Stimulated activated CD8-positive, alpha-beta memory T cell treated with anti-CD3 and anti-CD28 coated beads, Interleukin-12 subunit alpha, Interleukin-12 subunit beta, amount 100 ng/mL, for 4 hours (primary cell): ENCODE measurements around the gene STK16.
A peak's percentile ranks its signal among the peaks of the same experiment; 100 is the strongest.

Source experiments
- DNase-seq: peaks from one replicate; pipeline ENCODE4 v3.0.0-alpha.2; 2020; ENCODE audit warnings: low read depth

Gene STK16

DNA sequence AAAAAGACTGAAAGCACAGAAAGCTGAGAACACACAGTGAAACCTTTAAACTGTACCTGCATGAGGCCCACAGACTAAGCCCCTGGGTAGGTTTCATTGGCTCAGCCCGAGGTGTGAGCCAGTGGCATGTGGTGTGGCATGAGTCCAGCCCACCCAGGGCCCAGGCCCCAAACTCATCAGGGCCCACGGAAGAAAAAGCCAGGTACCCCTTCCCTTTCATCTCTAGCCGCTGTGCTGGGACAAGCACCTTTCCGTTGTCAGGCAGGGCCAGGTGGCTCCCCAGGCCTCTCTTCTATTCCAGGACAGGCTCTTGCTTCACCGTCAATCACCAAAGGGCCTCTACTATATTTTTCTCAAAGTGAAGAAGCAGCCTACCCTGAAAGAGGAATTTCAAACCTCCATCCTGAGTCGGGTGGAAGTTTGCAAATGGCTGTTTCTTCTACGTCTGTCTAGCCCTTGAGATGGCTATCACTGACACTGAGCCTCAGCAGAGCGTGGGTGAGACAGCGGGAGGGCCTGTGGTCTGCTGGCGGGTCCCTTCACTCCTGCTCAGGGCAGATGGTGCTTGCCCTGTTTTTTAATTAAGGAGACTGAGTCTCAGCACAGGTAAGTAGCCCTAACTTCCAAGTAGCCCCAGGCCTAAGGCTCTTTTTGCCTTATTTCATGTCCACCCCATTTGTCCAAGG lies 42.4 kb downstream of the STK16 start:
- no peak for DNase-seq

- DNase-seq = no peak
Measured at GRCh38 chr2:219289195-219289536, 43.9 kb downstream of the STK16 start.

- no peak for DNase-seq
Measured at GRCh38 chr2:219289537-219290361, 44.5 kb downstream of the STK16 start.

DNA sequence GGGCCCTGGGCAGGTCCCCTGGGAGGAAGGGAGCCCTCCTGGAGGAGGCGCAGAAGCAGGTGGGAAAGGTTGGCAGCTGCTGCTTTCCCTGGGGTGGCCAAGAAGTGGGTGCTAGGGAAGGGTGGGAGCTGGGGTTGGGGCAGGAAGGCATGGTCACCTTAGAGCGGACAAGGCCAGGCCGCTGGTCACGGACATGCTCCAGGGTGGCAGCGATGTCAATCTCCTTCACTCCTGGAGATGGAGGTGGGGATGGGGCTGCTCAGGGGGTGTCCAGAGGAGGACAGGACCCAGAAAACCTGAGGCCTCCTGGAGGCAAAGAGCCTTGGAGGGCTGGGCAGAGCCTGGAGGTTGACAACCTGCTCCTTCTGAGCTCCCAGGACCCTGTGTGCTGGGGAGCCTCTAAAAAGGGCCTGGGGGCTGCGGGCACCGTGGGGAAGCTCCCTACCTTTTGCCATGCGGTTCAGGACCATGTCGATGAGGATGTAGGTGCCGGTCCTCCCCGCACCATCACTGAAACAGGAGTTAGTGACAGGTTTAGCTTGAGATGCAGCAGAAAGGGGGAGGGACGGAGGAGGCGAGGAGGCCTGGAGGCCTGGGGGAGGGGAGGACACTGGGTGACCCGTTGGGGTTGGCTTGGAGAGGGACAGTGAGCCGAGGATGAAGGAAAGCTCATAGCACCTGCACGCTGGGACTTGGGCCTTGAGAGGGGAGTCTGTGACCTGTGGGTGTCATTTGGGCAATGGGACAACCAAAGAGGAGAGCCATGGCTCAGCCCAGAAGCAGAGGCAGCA lies 45.3 kb downstream of the STK16 start:
- DNase-seq = no peak

- no peak for DNase-seq
Measured at GRCh38 chr2:219291394-219291793, 46.1 kb downstream of the STK16 start.

GRCh38 chr2:219291910-219292490 lies 46.7 kb downstream of the STK16 start:
- no peak for DNase-seq

- DNase-seq = no peak
Measured at GRCh38 chr2:219292616-219293015, 47.3 kb downstream of the STK16 start.

GRCh38 chr2:219293736-219294231 lies 48.5 kb downstream of the STK16 start:
- no peak for DNase-seq

GRCh38 chr2:219294356-219295351 lies 49.4 kb downstream of the STK16 start:
- peak; percentile 82 for DNase-seq

DNA sequence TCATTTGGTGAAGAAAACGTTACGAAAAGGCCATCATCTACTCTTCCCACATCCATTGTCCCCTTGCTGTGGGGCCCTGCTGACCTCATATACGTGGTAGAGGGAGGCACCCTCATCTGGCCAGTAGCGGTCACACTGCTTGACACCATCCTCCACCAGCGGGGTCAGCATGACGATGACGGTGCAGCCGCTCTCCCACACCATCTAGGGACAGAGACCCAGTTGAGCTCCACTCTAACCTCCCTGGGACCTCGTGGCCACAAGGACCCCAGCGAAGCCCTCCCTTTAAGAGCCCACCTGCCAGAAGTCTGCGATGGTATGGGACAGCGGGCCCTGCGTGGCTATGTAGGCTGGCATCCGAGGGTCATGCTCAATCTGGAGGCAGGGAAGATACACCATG lies 50.9 kb downstream of the STK16 start:
- no peak for DNase-seq

- DNase-seq = no peak
Measured at GRCh38 chr2:219296631-219297391, 51.5 kb downstream of the STK16 start.

GRCh38 chr2:219297766-219298456 lies 52.6 kb downstream of the STK16 start:
- DNase-seq = no peak

DNA sequence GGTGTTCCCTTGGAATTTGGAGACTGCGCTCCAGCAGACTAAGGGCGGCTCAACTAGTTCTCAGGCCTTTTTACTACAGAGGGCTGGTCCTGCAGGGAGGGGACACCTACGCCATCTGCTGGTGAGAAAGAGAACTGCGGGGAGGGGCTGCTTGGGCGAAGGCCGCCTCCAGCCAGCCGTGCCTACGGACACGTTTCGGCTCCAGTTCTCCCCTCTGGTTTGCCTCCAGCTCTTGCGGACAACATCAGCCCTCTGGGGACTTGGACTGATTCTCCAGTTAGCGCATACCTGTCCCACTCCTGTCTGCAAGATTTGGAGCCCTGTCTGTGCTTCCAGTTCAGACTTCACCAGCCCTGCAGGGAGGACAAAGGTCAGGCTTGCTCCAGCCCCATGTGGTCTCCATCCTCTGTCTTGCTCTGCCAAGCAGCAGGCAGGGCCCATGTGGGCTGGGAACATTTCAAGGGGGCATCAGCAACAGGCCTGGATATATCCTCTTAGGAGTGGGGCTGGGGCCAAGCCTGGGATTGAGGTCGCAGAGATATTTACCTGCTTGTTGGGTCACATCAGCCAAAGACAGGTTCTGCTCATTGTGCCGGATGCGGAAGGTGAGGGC lies 53.6 kb downstream of the STK16 start:
- peak; percentile 71 for DNase-seq

DNA sequence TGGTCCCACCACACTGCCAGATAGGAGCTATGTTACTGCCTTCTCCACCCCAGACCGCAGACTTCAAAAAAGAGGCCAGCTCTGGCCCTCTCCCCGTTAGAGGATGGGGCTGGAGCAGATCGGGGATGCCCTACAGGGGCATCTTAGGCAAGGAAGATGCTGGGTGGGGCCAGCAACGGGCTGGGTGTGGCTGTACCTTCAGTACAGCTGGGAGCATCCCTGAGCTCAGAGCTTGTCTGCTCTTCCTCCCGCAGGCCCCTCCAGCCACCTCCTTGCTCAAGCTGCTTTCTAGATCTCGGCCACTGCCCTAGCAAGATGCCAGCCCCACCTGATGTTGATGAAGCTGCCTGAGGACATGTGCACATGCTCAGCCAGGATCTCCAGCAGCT lies 54.1 kb downstream of the STK16 start:
- no peak for DNase-seq
